GM12891 (cell line): ENCODE data around the gene TGFBI.

ENCODE experiments used
- DNase-seq: peaks from one replicate; pipeline ENCODE4 v3.0.0; 2011; ENCODE audit warnings: low spot score; ENCODE audit not compliant: insufficient read length
- FAIRE-seq: peaks from 2 replicates; lab custom pipeline; 2011; peaks lifted over from hg19 to GRCh38; lab: Jason Lieb, UNC
- PAX5 ChIP-seq: IDR thresholded peaks from 2 replicates; pipeline ENCODE4 v1.6.1; 2011; ENCODE audit warnings: low read length, moderate library complexity, mild to moderate bottlenecking; ENCODE audit not compliant: insufficient read depth, severe bottlenecking
- POLR2A ChIP-seq: IDR thresholded peaks from 2 replicates; pipeline ENCODE4 v1.6.1; 2011; ENCODE audit warnings: low read depth, low read length, control low read depth
- POLR2AphosphoS5 ChIP-seq: IDR thresholded peaks from 2 replicates; pipeline ENCODE4 v1.6.1; 2011; ENCODE audit warnings: low read depth, low read length, control low read depth
- POU2F2 ChIP-seq: IDR thresholded peaks from 2 replicates; pipeline ENCODE4 v1.6.1; 2011; ENCODE audit warnings: low read depth, mild to moderate bottlenecking, control low read depth, low read length, moderate library complexity
- SPI1 ChIP-seq: IDR thresholded peaks from 2 replicates; pipeline ENCODE4 v1.6.1; 2011; ENCODE audit warnings: low read depth, low read length, control low read depth
- TAF1 ChIP-seq: IDR thresholded peaks from 2 replicates; pipeline ENCODE4 v1.6.1; 2011; ENCODE audit warnings: low read depth, low read length, control low read depth

Gene TGFBI

DNA sequence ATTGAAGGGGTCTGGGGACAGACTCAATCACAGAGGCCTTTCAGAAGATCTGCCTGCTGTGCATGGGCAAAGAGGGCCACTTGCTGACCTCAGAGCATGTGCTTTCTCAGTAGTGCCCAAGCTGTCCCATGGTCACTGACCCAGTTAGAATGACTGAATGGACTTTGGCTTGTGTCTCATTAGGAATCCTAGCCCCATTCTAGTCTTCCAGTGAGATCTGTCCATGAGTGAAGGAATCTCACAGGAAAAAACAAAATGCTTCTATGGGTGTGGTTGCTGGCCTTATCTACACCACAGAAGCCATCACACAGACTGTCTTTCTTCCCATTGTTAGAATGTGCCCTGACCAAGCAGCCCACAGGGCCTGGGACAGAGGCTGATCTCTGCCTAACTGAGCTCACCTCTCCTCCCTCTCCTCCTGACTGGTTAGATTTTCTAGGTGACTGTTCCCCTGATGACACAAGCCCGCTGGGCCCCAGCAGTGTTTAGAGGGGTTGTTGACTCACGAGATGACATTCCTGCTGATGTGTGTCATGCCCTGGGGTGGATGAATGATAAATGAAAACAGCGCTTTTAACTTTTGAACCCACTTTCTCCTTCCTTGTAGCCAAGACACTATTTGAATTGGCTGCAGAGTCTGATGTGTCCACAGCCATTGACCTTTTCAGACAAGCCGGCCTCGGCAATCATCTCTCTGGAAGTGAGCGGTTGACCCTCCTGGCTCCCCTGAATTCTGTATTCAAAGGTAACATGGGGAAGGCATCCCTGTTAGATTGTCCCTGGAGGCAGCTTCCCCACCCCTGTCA, 24.8 kb downstream of the TGFBI start:
- FAIRE-seq (no peak), DNase-seq (no peak)
- no peak for TF ChIP-seq PAX5

GRCh38 chr5:136054142-136055019, 25.6 kb downstream of the TGFBI start:
- no peak for TF ChIP-seq POU2F2
- TF ChIP-seq PAX5, result no peak
- no peak for TF ChIP-seq TAF1
- no peak for TF ChIP-seq SPI1
- no peak for TF ChIP-seq POLR2A
- no peak for TF ChIP-seq POLR2AphosphoS5
- no peak for FAIRE-seq

GRCh38 chr5:136055612-136056309, 27.0 kb downstream of the TGFBI start:
- no peak for FAIRE-seq
- TF ChIP-seq PAX5 (no peak), SPI1 (no peak), POLR2A (no peak), POU2F2 (no peak), TAF1 (no peak), POLR2AphosphoS5 (no peak)
- no peak for DNase-seq

More at GRCh38 chr5:136054142-136055019, 25.6 kb downstream of the TGFBI start:
- DNase-seq, result no peak

DNA sequence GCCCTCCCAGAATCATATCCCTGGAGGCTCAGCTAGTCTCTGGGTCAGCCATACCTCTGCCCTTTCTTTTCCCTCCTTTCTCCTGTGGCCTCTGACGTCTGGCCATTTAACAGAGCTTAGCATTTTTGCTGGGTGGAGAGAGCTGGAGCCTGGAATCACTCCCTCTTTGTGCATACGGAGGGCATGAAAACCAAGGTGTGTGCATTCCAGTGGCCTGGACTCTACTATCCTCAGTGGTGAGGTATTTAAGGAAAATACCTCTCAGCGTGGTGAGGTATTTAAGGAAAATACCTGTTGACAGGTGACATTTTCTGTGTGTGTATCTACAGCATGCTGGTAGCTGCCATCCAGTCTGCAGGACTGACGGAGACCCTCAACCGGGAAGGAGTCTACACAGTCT, 27.5 kb downstream of the TGFBI start:
- DNase-seq (no peak), FAIRE-seq (no peak)
- TF ChIP-seq PAX5 (no peak), TAF1 (no peak), POU2F2 (no peak), SPI1 (no peak), POLR2AphosphoS5 (no peak), POLR2A (no peak)

DNA sequence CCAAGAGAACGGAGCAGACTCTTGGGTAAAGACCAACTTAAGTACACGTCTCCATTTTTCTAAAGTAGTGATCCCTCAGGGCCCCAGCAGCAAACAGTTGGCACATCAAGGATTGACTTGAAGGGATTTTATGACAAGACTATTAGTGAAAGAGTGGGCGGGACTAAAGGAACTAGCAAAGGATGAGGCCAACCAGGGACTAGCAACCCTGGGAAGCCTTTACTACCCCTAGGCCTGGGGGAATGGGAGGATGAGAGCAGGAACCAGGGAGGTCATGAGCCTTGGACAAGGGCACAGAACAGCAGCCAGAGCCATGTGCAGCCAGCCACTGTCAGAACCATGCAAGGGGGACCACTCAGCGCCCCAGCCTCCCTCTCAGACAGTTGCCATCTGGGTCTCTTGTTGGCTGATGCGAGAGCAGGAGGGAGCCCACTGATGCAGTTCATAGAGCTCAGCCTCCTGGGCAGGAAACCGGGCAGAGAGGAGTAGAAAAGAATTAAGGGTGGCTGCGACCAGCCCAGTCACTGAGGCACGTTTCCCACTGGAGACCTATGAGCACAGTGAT, 28.1 kb downstream of the TGFBI start:
- no peak for DNase-seq
- no peak for FAIRE-seq
- TF ChIP-seq POU2F2 (no peak), POLR2A (no peak), POLR2AphosphoS5 (no peak), PAX5 (no peak), SPI1 (no peak), TAF1 (no peak)

- no peak for TF ChIP-seq POU2F2
- TF ChIP-seq POLR2A, result no peak
- TF ChIP-seq SPI1, result no peak
- no peak for TF ChIP-seq TAF1
- no peak for TF ChIP-seq POLR2AphosphoS5
- TF ChIP-seq PAX5, result no peak
- DNase-seq, result no peak
- no peak for FAIRE-seq
Measured at GRCh38 chr5:136057401-136058038, 28.7 kb downstream of the TGFBI start.

DNA sequence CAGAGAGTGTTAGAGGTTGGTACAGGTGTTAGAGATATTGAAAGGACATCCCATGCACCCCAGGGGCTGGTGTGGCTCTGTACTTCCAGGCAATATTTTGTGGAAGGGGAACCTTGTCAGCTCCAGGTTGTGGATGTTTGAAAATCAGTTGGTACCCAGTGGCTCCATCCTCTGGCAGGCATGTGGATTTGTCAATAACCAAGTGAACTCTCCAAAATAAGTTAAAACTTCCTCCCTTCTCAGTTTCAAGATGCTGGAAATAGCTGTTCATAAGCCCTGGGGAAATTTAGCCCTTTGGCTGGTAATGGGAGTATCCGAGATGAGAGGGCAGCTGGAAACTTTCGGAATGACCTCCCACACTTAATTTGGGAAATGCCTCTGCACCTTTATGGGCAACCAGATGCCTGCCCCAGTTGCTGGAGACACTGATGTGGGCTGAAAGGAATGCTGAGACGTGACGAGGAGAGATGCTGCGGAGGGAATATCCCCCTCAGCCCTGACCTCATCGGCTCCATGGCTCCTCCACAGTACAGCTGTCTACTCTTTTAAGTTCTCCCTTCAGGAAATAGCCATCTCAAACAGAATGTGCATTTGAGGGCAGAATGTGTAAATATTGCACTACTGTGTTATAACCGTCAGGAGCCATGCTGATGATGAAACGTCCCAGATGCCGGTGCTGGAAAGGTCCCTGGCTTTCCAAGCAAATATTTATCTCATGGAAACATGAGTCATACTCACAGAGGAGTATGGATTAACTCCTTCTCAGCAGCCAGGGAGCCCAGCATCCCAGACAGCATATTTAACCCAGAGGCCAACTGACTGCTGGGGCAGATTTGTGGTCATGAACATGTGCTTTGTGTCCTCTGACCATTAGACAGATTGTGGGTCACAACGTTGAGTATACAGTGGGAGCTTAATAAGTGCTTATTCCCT, 29.5 kb downstream of the TGFBI start:
- TF ChIP-seq POLR2AphosphoS5, result no peak
- TF ChIP-seq PAX5, result no peak
- TF ChIP-seq POLR2A, result no peak
- no peak for TF ChIP-seq POU2F2
- TF ChIP-seq TAF1, result no peak
- TF ChIP-seq SPI1, result no peak
- FAIRE-seq (no peak), DNase-seq (no peak)

DNA sequence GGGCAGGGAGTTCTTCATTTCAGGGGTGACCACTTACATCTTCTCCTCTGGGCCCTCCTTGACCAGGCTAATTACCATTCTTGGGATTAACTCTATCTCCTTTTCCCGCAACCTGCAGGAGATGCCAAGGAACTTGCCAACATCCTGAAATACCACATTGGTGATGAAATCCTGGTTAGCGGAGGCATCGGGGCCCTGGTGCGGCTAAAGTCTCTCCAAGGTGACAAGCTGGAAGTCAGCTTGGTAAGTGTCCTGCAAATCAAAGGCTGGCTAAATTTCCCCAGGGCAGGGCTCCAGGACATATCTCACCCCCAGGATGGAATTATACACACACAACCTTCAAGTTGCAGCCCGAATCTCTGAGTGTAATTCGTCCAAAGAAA, 30.2 kb downstream of the TGFBI start:
- FAIRE-seq, result no peak
- no peak for DNase-seq
- no peak for TF ChIP-seq TAF1
- no peak for TF ChIP-seq SPI1
- TF ChIP-seq PAX5, result no peak
- no peak for TF ChIP-seq POLR2A
- no peak for TF ChIP-seq POLR2AphosphoS5
- no peak for TF ChIP-seq POU2F2
